Fibroblast of pulmonary artery (primary cell): ENCODE measurements around the gene PTPN4.

Experiments used
- DNase-seq: peaks from one replicate; pipeline ENCODE4 v3.0.0-alpha.2; 2010; ENCODE audit warnings: low read depth
- H3K4me3 ChIP-seq: replicated peaks from 2 replicates; pipeline ENCODE4 v1.5.1; 2011; ENCODE audit warnings: low read depth, mild to moderate bottlenecking, control low read depth, low read length, moderate library complexity
- CTCF ChIP-seq: IDR thresholded peaks from 2 replicates; pipeline ENCODE4 v1.5.1; 2011; ENCODE audit warnings: mild to moderate bottlenecking, control low read depth, low read length, inconsistent platforms; ENCODE audit errors: missing control alignments

PTPN4 gene

GRCh38 chr2:119929537-119929936, 169.8 kb downstream of the PTPN4 start:
- H3K4me3 ChIP-seq: no peak overlapping the region
- TF ChIP-seq CTCF: no peak
- DNase-seq: peak; percentile 1

GRCh38 chr2:119932809-119933208, 173.1 kb downstream of the PTPN4 start:
- DNase-seq: no peak
- H3K4me3 ChIP-seq: no peak overlapping the region
- TF ChIP-seq CTCF: no peak

GRCh38 chr2:119934319-119934718, 174.6 kb downstream of the PTPN4 start:
- H3K4me3 ChIP-seq: no peak overlapping the region
- DNase-seq: no peak
- TF ChIP-seq CTCF: no peak

- no peak overlapping the region for H3K4me3 ChIP-seq
- no peak for TF ChIP-seq CTCF
- no peak for DNase-seq
These were observed 178.0 kb downstream of the PTPN4 start for GRCh38 chr2:119937680-119938079.

GRCh38 chr2:119939915-119940314, 180.2 kb downstream of the PTPN4 start:
- H3K4me3 ChIP-seq: no peak overlapping the region
- DNase-seq: no peak
- TF ChIP-seq CTCF: no peak

GRCh38 chr2:119940856-119941255, 181.1 kb downstream of the PTPN4 start:
- peak; percentile 13 for DNase-seq
- H3K4me3 ChIP-seq: no peak overlapping the region
- TF ChIP-seq CTCF: no peak

GRCh38 chr2:119941388-119941787, 181.7 kb downstream of the PTPN4 start:
- no peak for DNase-seq
- TF ChIP-seq CTCF: no peak
- H3K4me3 ChIP-seq: no peak overlapping the region
